HG03354 (cell line): ENCODE measurements around the gene ANKRD28.

Experiments used
- ATAC-seq: cut with Tn5 transposase; IDR thresholded peaks from one replicate; pipeline ENCODE4 v1.9.1; 2021; ENCODE audit warnings: mild to moderate bottlenecking; ENCODE audit not compliant: unreplicated experiment, poor library complexity, severe bottlenecking

ANKRD28 gene

GRCh38 chr3:15805756-15806266 is 8.0 kb upstream of the ANKRD28 start:
- ATAC-seq: peak; percentile 84

GRCh38 chr3:15804553-15805095 is 6.8 kb upstream of the ANKRD28 start:
- peak; percentile 41 for ATAC-seq

GRCh38 chr3:15803921-15804320 is 6.1 kb upstream of the ANKRD28 start:
- no peak for ATAC-seq

GRCh38 chr3:15801298-15801697 is 3.5 kb upstream of the ANKRD28 start:
- no peak for ATAC-seq

- no peak for ATAC-seq
Observed at GRCh38 chr3:15800780-15801179, 3.0 kb upstream of the ANKRD28 start.

- no peak for ATAC-seq
Observed at GRCh38 chr3:15800327-15800726, 2.5 kb upstream of the ANKRD28 start.

- no peak for ATAC-seq
Observed at GRCh38 chr3:15798533-15799245, 910 bp upstream of the ANKRD28 start.

GRCh38 chr3:15796771-15797641 is 773 bp downstream of the ANKRD28 start:
- ATAC-seq: peak; percentile 43

- ATAC-seq: no peak
Observed at GRCh38 chr3:15796331-15796730, 1.4 kb downstream of the ANKRD28 start.

- peak; percentile 39 for ATAC-seq
Observed at GRCh38 chr3:15795651-15796308, 2.0 kb downstream of the ANKRD28 start.

GRCh38 chr3:15794842-15795650 is 2.7 kb downstream of the ANKRD28 start:
- no peak for ATAC-seq

- peak; percentile 48 for ATAC-seq
Observed at GRCh38 chr3:15794303-15794771, 3.4 kb downstream of the ANKRD28 start.

GRCh38 chr3:15791525-15791924 is 6.3 kb downstream of the ANKRD28 start:
- no peak for ATAC-seq

GRCh38 chr3:15787941-15788340 is 9.8 kb downstream of the ANKRD28 start:
- ATAC-seq: no peak

GRCh38 chr3:15787526-15787925 is 10.3 kb downstream of the ANKRD28 start:
- ATAC-seq: no peak

- ATAC-seq: no peak
Observed at GRCh38 chr3:15783361-15783969, 14.3 kb downstream of the ANKRD28 start.

- ATAC-seq: no peak
Observed at GRCh38 chr3:15782429-15782828, 15.3 kb downstream of the ANKRD28 start.

GRCh38 chr3:15781637-15782402 is 16.0 kb downstream of the ANKRD28 start:
- ATAC-seq: no peak
